Prostate gland (tissue), 2 donors: ENCODE measurements around the gene PLIN5.
"Not testable (repeated sequence)": the region's sequence is repeated elsewhere in the genome, so short reads cannot be mapped to it uniquely, and the experiment has no call there.

ENCODE experiments used
- CTCF ChIP-seq, 4 experiments: fragments of 200-600 bp in 2 of 4; fragments of 450-650 bp in 2 of 4; sonication (generic) in 2 of 4; IDR thresholded peaks; 1 replicate in 3 of 4; 2 replicates in 1 of 4; pipeline ENCODE4 v1.5.1; 2016 to 2019; ENCODE audit warnings: antibody characterized with exemption in 4 of 4, mild to moderate bottlenecking in 2 of 4, moderate library complexity in 2 of 4
- POLR2A ChIP-seq: fragments of 450-650 bp; IDR thresholded peaks from one replicate; pipeline ENCODE4 v1.6.1; 2016; ENCODE audit warnings: antibody characterized with exemption, mild to moderate bottlenecking
- POLR2AphosphoS5 ChIP-seq: sonication (generic); formaldehyde crosslinking; IDR thresholded peaks from one replicate; pipeline ENCODE4 v1.6.1; 2017; ENCODE audit warnings: antibody characterized with exemption

GRCh38 chr19:4562085-4562484 lies 27.1 kb upstream of the PLIN5 start:
- not testable (repeated sequence) for TF ChIP-seq POLR2A; CTCF (IDR thresholded peaks at IDR 0.05); POLR2AphosphoS5
